HCT116 (cell line): Measurements from ENCODE around the gene THRB. TPM values are rescaled to one million over a fixed set of nuclear protein-coding genes. Genes with fewer than 3 reads are reported as not detected.

ENCODE experiments used
- ATAC-seq: fragments of 200-7000 bp; cut with Tn5 transposase; 2 replicates; pipeline ENCODE4 v1.9.1; 2020; ENCODE audit warnings: mild to moderate bottlenecking, moderate library complexity
- BruUV-seq: library from RNA; stranded (reverse); fragments of 400-500 nt; replicated peaks from 2 replicates; lab custom pipeline; 2021; lab: Mats Ljungman, UMichigan
- CTCF ChIA-PET: fragments of 300-600 bp; sonication (Branson Sonifier 250); formaldehyde crosslinking; loops from one replicate; lab custom pipeline; 2021; ENCODE audit warnings: antibody characterized with exemption; lab: Charles Lee
- POLR2A ChIA-PET: fragments of 300-600, 350-600 bp; sonication (Branson Sonifier 250); formaldehyde crosslinking; loops from one replicate; lab custom pipeline; 2021; ENCODE audit warnings: antibody characterized with exemption; lab: Charles Lee
- RAD21 ChIA-PET, 2 experiments: fragments of 300-600 bp; sonication (Branson Sonifier 250); formaldehyde crosslinking; loops; one replicate each; lab custom pipeline; 2023; ENCODE audit warnings: low total read pairs in 2 of 2; ENCODE audit not compliant: uncharacterized antibody in 2 of 2, unreplicated experiment in 2 of 2, low non-redundant PET in 1 of 2; lab: Charles Lee
- DNase-seq: peaks from one replicate; pipeline ENCODE4 v3.0.0-alpha.2; 2010; ENCODE audit warnings: low read depth, low spot score
- H2AFZ ChIP-seq: fragments of 200-600 bp; shearing (Covaris generic), sonication (generic); 2 replicates; pipeline ENCODE4 v1.6.1; 2017; ENCODE audit warnings: low read depth, mixed run types, mixed read lengths, antibody characterized with exemption, low read length; ENCODE audit not compliant: poor library complexity, severe bottlenecking
- H3K27ac ChIP-seq: 2 replicates; pipeline ENCODE4 v1.5.1; 2012; ENCODE audit warnings: low read depth, low read length
- H3K27me3 ChIP-seq: fragments of 200-600 bp; sonication (generic); 2 replicates; pipeline ENCODE4 v1.6.1; 2016; ENCODE audit warnings: mixed run types, low read length, mixed read lengths; ENCODE audit not compliant: insufficient read depth
- H3K36me3 ChIP-seq, 2 experiments: fragments of 200-500 bp in 1 of 2; fragments of 200-600 bp in 1 of 2; sonication (Bioruptor generic) in 1 of 2; sonication (generic) in 1 of 2; 2 replicates each; pipeline versions ENCODE4 v1.5.1 to v1.6.1; 2014 to 2016; ENCODE audit warnings: low read length in 2 of 2, inconsistent platforms in 1 of 2, mixed read lengths in 1 of 2, mixed run types in 1 of 2; ENCODE audit not compliant: insufficient read depth in 2 of 2, control insufficient read depth in 1 of 2
- H3K4me1 ChIP-seq, 2 experiments: fragments of 200-600 bp in 1 of 2; sonication (generic) in 1 of 2; 2 replicates each; pipeline versions ENCODE4 v1.5.1 to v1.6.1; 2012 to 2017; ENCODE audit warnings: low read length in 2 of 2, inconsistent platforms in 1 of 2, mild to moderate bottlenecking in 1 of 2, mixed read lengths in 1 of 2, mixed run types in 1 of 2, moderate library complexity in 1 of 2; ENCODE audit not compliant: insufficient read depth in 2 of 2, control insufficient read depth in 1 of 2
- H3K4me2 ChIP-seq: fragments of 200-600 bp; sonication (generic); 2 replicates; pipeline ENCODE4 v1.6.1; 2017; ENCODE audit warnings: mixed run types, low read length, mixed read lengths
- H3K4me3 ChIP-seq, 2 experiments: fragments of 200-600 bp in 1 of 2; sonication (generic) in 1 of 2; replicated peaks in 1 of 2; 2 replicates each; pipeline ENCODE4 v1.5.1; 2011 to 2016; ENCODE audit warnings: low read length in 2 of 2, control low read depth in 1 of 2, low read depth in 1 of 2, mild to moderate bottlenecking in 1 of 2, mixed read lengths in 1 of 2, mixed run types in 1 of 2
- H3K79me2 ChIP-seq: fragments of 200-600 bp; sonication (generic); 2 replicates; pipeline ENCODE4 v1.6.1; 2017; ENCODE audit warnings: mild to moderate bottlenecking, mixed run types, low read length, moderate library complexity, mixed read lengths; ENCODE audit not compliant: insufficient read depth
- H3K9ac ChIP-seq: fragments of 200-600 bp; sonication (generic); 2 replicates; pipeline ENCODE4 v1.6.1; 2016; ENCODE audit warnings: low read length, mixed read lengths
- H3K9me2 ChIP-seq: fragments of 200-600 bp; sonication (generic), shearing (Covaris generic); 2 replicates; pipeline ENCODE4 v1.6.1; 2017; ENCODE audit warnings: mixed run types, mild to moderate bottlenecking, moderate library complexity; ENCODE audit not compliant: insufficient read depth
- H3K9me3 ChIP-seq, 2 experiments: fragments of 200-500 bp in 1 of 2; fragments of 200-600 bp in 1 of 2; sonication (Bioruptor generic) in 1 of 2; sonication (generic) in 1 of 2; 2 replicates each; pipeline ENCODE4 v1.6.1; 2014 to 2017; ENCODE audit warnings: low read length in 2 of 2, mixed read lengths in 2 of 2, inconsistent platforms in 1 of 2, low read depth in 1 of 2, mild to moderate bottlenecking in 1 of 2, mixed run types in 1 of 2, moderate library complexity in 1 of 2; ENCODE audit not compliant: control insufficient read depth in 1 of 2, insufficient read depth in 1 of 2
- H4K20me1 ChIP-seq: fragments of 200-600 bp; sonication (generic), shearing (Covaris generic); 2 replicates; pipeline ENCODE4 v1.6.1; 2017; ENCODE audit warnings: mixed run types, mild to moderate bottlenecking, moderate library complexity; ENCODE audit not compliant: insufficient read depth
- CBX3 ChIP-seq: IDR thresholded peaks from 2 replicates; pipeline ENCODE4 v1.6.1; 2012; ENCODE audit warnings: low read depth
- CEBPB ChIP-seq: IDR thresholded peaks from 2 replicates; pipeline ENCODE4 v1.6.1; 2012; ENCODE audit warnings: low read depth
- EZH2 ChIP-seq: fragments of 200-600 bp; sonication (generic); IDR thresholded peaks from 2 replicates; pipeline ENCODE4 v1.6.1; 2017; ENCODE audit warnings: antibody characterized with exemption, mixed run types
- EZH2phosphoT487 ChIP-seq: fragments of 200-600 bp; IDR thresholded peaks from 2 replicates; pipeline ENCODE4 v1.6.1; 2018; ENCODE audit warnings: antibody characterized with exemption, borderline replicate concordance
- POLR2AphosphoS5 ChIP-seq: IDR thresholded peaks from 2 replicates; pipeline ENCODE4 v1.6.1; 2011; ENCODE audit warnings: mild to moderate bottlenecking, low read depth, low read length, moderate library complexity
- SIN3A ChIP-seq: IDR thresholded peaks from 2 replicates; pipeline ENCODE4 v1.6.1; 2012; ENCODE audit warnings: low read depth
- SRF ChIP-seq: IDR thresholded peaks from 2 replicates; pipeline ENCODE4 v1.6.1; 2012; ENCODE audit warnings: low read depth
- TCF7L2 ChIP-seq: IDR thresholded peaks from 2 replicates; pipeline ENCODE4 v1.7.0; 2011; ENCODE audit warnings: borderline replicate concordance, inconsistent platforms; ENCODE audit not compliant: insufficient read depth, insufficient read length; ENCODE audit errors: extremely low read depth
- intact Hi-C: fragments of 100-400 bp; cut with micrococcal nuclease; formaldehyde crosslinking; loops from 2 replicates; pipeline ENCODE4 v1.10.0; 2022
- total RNA-seq: library from RNA; stranded (reverse); gene quantifications from one replicate; pipeline ENCODE4 v1.2.1, GENCODE V29; 2021; ENCODE audit not compliant: unreplicated experiment
- TF ChIP-seq, protein P1 (sequence below): IDR thresholded peaks from 2 replicates; pipeline ENCODE4 v1.6.1; 2012
- TF ChIP-seq, protein P2 (sequence below): IDR thresholded peaks from 2 replicates; pipeline ENCODE4 v1.6.1; 2012
- TF ChIP-seq, protein P3 (sequence below), 3 experiments: fragments of 200-600 bp in 1 of 3; sonication (generic) in 1 of 3; IDR thresholded peaks in 2 of 3; conservative IDR thresholded peaks in 1 of 3; 2 replicates each; pipeline ENCODE4 v1.5.1; 2012 to 2017; ENCODE audit warnings: low read depth in 2 of 3, low read length in 2 of 3, antibody characterized with exemption in 1 of 3, borderline replicate concordance in 1 of 3, control low read depth in 1 of 3, mild to moderate bottlenecking in 1 of 3, mixed read lengths in 1 of 3, mixed run types in 1 of 3, moderate library complexity in 1 of 3; ENCODE audit not compliant: insufficient read depth in 1 of 3

The THRB gene
- total RNA-seq, 1 experiment from 2014 or later: 2.5 TPM

DNA sequence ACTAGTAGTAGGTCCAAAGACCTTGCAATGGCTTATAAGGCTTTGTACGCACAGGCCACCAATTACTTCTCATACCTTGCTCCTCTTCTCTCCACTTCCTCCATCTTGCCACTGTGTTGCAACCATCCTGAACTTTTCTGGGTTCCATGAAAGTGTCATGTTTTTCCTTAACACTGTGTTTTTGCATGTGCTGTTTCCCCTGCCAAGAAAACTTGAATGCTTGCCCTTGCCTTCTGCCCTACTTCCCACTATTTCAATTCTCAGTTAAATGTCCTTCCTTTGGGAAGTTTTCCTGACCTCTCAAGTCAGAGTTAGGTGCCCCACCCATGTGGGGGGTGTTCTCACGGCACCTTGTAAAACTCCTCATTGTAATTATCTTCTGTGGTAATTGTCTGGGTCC lies 182.8 kb downstream of the THRB start:
- Histone ChIP-seq H3K9me2 (no peaks in the 10 kb centered on the region), H3K27me3 (no peaks in the 10 kb centered on the region), H2AFZ (no peak overlapping the region), H4K20me1 (no peaks in the 10 kb centered on the region), H3K36me3 (no peaks in the 10 kb centered on the region), H3K9me3 (no peaks in the 10 kb centered on the region), H3K4me3 (no peak overlapping the region), H3K4me2 (no peak overlapping the region), H3K27ac (no peak overlapping the region), H3K4me1 (peaks cover 0 to 7% of the 10 kb centered on the region in 2 experiments; a peak in 2 of 4 replicates), H3K9ac (no peak overlapping the region), H3K79me2 (no peaks in the 10 kb centered on the region)
- RAD21 ChIA-PET: no interaction called here
- ATAC-seq (no peak), DNase-seq (no peak)
- no TSS peak for BruUV-seq
- POLR2A ChIA-PET: no interaction called here
- TF ChIP-seq, protein P1, sequence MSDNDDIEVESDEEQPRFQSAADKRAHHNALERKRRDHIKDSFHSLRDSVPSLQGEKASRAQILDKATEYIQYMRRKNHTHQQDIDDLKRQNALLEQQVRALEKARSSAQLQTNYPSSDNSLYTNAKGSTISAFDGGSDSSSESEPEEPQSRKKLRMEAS: no peak
- TF ChIP-seq SRF: no peak
- TF ChIP-seq EZH2: no peak
- TF ChIP-seq TCF7L2: no peak
- TF ChIP-seq, protein P2, sequence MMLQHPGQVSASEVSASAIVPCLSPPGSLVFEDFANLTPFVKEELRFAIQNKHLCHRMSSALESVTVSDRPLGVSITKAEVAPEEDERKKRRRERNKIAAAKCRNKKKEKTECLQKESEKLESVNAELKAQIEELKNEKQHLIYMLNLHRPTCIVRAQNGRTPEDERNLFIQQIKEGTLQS: no peak
- TF ChIP-seq EZH2phosphoT487: no peak
- no peak for TF ChIP-seq SIN3A
- no peak for TF ChIP-seq POLR2AphosphoS5
- no peak for TF ChIP-seq CEBPB
- TF ChIP-seq CBX3: no peak
- TF ChIP-seq, protein P3, sequence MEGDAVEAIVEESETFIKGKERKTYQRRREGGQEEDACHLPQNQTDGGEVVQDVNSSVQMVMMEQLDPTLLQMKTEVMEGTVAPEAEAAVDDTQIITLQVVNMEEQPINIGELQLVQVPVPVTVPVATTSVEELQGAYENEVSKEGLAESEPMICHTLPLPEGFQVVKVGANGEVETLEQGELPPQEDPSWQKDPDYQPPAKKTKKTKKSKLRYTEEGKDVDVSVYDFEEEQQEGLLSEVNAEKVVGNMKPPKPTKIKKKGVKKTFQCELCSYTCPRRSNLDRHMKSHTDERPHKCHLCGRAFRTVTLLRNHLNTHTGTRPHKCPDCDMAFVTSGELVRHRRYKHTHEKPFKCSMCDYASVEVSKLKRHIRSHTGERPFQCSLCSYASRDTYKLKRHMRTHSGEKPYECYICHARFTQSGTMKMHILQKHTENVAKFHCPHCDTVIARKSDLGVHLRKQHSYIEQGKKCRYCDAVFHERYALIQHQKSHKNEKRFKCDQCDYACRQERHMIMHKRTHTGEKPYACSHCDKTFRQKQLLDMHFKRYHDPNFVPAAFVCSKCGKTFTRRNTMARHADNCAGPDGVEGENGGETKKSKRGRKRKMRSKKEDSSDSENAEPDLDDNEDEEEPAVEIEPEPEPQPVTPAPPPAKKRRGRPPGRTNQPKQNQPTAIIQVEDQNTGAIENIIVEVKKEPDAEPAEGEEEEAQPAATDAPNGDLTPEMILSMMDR (IDR thresholded peaks at IDR 0.05 in 2 of 3, conservative IDR thresholded peaks at IDR 0.05 in 1 of 3; ENCODE audit: borderline replicate concordance in 1 of 3, insufficient read depth in 1 of 3, low read depth in 2 of 3, low read length in 2 of 3): no peak
- intact Hi-C loops: no loop called here
- CTCF ChIA-PET: no interaction called here
